Neural progenitor cell (in vitro differentiated cells): ENCODE data around the gene SLC6A11. TPM values are rescaled to one million over a fixed set of nuclear protein-coding genes. Genes with fewer than 3 reads are reported as not detected.

Experiments
- DNase-seq: peaks from one replicate; pipeline ENCODE4 v3.0.0-alpha.2; 2016; ENCODE audit warnings: low spot score
- H2AFZ ChIP-seq: fragments of 200-600 bp; sonication (generic); replicated peaks from 2 replicates; pipeline ENCODE4 v1.6.1; 2016; ENCODE audit warnings: antibody characterized with exemption
- H3F3A ChIP-seq: fragments of 200-600 bp; sonication (generic); 2 replicates; pipeline ENCODE4 v1.6.1; 2016; ENCODE audit warnings: antibody characterized with exemption, low read depth
- H3K27ac ChIP-seq: fragments of 200-600 bp; sonication (generic); 2 replicates; pipeline ENCODE4 v1.5.1; 2016; ENCODE audit warnings: mild to moderate bottlenecking
- H3K27me3 ChIP-seq: fragments of 200-600 bp; sonication (generic); 2 replicates; pipeline ENCODE4 v1.6.1; 2016; ENCODE audit warnings: mild to moderate bottlenecking, moderate library complexity
- H3K36me3 ChIP-seq: fragments of 200-600 bp; sonication (generic); 2 replicates; pipeline ENCODE4 v1.5.1; 2016
- H3K4me1 ChIP-seq: fragments of 200-600 bp; sonication (generic); 2 replicates; pipeline ENCODE4 v1.6.1; 2016; ENCODE audit warnings: mixed run types
- H3K4me2 ChIP-seq: fragments of 200-600 bp; sonication (generic); 2 replicates; pipeline ENCODE4 v1.6.1; 2016
- H3K4me3 ChIP-seq: fragments of 200-600 bp; sonication (generic); 2 replicates; pipeline ENCODE4 v1.5.1; 2016
- H3K79me2 ChIP-seq: fragments of 200-600 bp; sonication (generic); 2 replicates; pipeline ENCODE4 v1.6.1; 2016; ENCODE audit warnings: low read depth
- H3K9ac ChIP-seq: fragments of 200-600 bp; sonication (generic); 2 replicates; pipeline ENCODE4 v1.6.1; 2016
- H3K9me3 ChIP-seq: fragments of 200-600 bp; sonication (generic); 2 replicates; pipeline ENCODE4 v1.5.1; 2016; ENCODE audit warnings: low read depth
- H4K20me1 ChIP-seq: fragments of 200-600 bp; sonication (generic); 2 replicates; pipeline ENCODE4 v1.6.1; 2016; ENCODE audit warnings: low read depth
- H3K27ac Mint-ChIP-seq: 3 replicates; pipeline ENCODE4 v1.8.0; 2021; ENCODE audit warnings: mixed read lengths
- H3K27me3 Mint-ChIP-seq: 2 replicates; pipeline ENCODE4 v1.8.0; 2022; ENCODE audit warnings: low read depth, mild to moderate bottlenecking, inconsistent platforms, moderate library complexity, mixed read lengths; ENCODE audit not compliant: insufficient read depth
- H3K36me3 Mint-ChIP-seq: 3 replicates; pipeline ENCODE4 v1.8.0; 2021; ENCODE audit warnings: mixed read lengths
- H3K4me1 Mint-ChIP-seq: 3 replicates; pipeline ENCODE4 v1.8.0; 2021; ENCODE audit warnings: mixed read lengths
- H3K4me3 Mint-ChIP-seq: 3 replicates; pipeline ENCODE4 v1.8.0; 2021; ENCODE audit warnings: mild to moderate bottlenecking, moderate library complexity, mixed read lengths
- H3K9me3 Mint-ChIP-seq: 3 replicates; pipeline ENCODE4 v1.8.0; 2020; ENCODE audit warnings: mixed read lengths
- EZH2 ChIP-seq: fragments of 200-600 bp; sonication (generic); IDR thresholded peaks from 2 replicates; pipeline ENCODE4 v1.6.1; 2017; ENCODE audit warnings: antibody characterized with exemption, mild to moderate bottlenecking, moderate library complexity
- EZH2phosphoT487 ChIP-seq: fragments of 200-600 bp; sonication (generic); IDR thresholded peaks from 2 replicates; pipeline ENCODE4 v1.6.1; 2017; ENCODE audit warnings: antibody characterized with exemption
- total RNA-seq: library from RNA; depleted of rRNA; stranded (reverse); fragments of >200 nt; gene quantifications from 2 replicates; pipeline ENCODE4 v1.2.3, GENCODE V29; 2015; ENCODE audit warnings: low replicate concordance
- TF ChIP-seq, protein P1 (sequence below): fragments of 200-600 bp; sonication (generic); IDR thresholded peaks from 2 replicates; pipeline ENCODE4 v1.5.1; 2017; ENCODE audit warnings: antibody characterized with exemption, mild to moderate bottlenecking

The SLC6A11 gene
- total RNA-seq, 1 donor from 2014 or later = 0.86 TPM

- no peak for DNase-seq
- no peak overlapping the region for H2AFZ ChIP-seq
Observed at GRCh38 chr3:10928961-10929471, 113.0 kb downstream of the SLC6A11 start.

DNA sequence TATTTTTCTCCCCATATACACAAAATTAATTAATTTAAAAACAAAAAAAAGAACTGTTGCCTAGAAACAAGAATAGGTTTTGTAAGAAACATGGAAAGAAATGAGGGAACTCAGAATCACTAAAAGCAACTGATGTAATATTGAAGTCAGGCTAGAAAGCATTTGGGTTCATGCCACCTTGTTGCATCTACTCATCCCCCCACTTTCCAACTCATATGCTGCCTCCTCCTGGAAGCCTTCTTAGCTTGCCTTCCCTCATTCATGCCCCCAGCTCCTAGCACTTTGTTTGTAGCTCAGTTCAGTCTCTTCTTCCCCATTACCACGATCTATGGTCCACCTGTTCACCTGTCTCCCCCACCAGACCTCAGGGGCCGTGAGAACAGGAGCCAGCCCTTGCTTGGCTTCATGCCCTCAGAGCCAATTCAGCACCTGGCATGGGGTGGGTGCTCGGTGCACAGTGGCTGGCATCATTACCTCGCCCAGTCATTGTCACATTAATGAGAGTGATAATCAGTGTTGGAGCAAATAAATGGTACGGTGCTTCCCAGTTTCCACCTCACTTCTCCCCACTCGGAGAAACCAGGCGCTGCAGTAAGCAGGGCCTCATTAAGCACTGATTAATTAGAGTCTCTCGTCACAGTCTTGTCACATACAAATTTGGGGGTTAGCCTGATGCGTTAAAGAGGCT lies 114.1 kb downstream of the SLC6A11 start:
- Histone ChIP-seq H3K9me3 (no peaks in the 10 kb centered on the region), H3F3A (no peaks in the 10 kb centered on the region), H3K9ac (no peak overlapping the region), H3K4me2 (no peak overlapping the region), H3K36me3 (no peaks in the 10 kb centered on the region), H3K27me3 (no peaks in the 10 kb centered on the region), H4K20me1 (no peaks in the 10 kb centered on the region), H3K4me3 (no peak overlapping the region), H2AFZ (no peak overlapping the region), H3K79me2 (no peaks in the 10 kb centered on the region), H3K27ac (no peak overlapping the region), H3K4me1 (peaks cover 8% of the 10 kb centered on the region)
- no peak for TF ChIP-seq EZH2
- TF ChIP-seq, protein P1, sequence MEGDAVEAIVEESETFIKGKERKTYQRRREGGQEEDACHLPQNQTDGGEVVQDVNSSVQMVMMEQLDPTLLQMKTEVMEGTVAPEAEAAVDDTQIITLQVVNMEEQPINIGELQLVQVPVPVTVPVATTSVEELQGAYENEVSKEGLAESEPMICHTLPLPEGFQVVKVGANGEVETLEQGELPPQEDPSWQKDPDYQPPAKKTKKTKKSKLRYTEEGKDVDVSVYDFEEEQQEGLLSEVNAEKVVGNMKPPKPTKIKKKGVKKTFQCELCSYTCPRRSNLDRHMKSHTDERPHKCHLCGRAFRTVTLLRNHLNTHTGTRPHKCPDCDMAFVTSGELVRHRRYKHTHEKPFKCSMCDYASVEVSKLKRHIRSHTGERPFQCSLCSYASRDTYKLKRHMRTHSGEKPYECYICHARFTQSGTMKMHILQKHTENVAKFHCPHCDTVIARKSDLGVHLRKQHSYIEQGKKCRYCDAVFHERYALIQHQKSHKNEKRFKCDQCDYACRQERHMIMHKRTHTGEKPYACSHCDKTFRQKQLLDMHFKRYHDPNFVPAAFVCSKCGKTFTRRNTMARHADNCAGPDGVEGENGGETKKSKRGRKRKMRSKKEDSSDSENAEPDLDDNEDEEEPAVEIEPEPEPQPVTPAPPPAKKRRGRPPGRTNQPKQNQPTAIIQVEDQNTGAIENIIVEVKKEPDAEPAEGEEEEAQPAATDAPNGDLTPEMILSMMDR = no peak
- no peak for TF ChIP-seq EZH2phosphoT487
- Mint-ChIP-seq H3K27ac (no peak overlapping the region), H3K4me1 (peaks cover 14% of the 10 kb centered on the region), H3K36me3 (no peaks in the 10 kb centered on the region), H3K9me3 (no peaks in the 10 kb centered on the region), H3K4me3 (no peak overlapping the region), H3K27me3 (peaks cover 7% of the 10 kb centered on the region)
- DNase-seq = no peak

More at GRCh38 chr3:10928961-10929471, 113.0 kb downstream of the SLC6A11 start:
- Histone ChIP-seq H3K27ac (no peak overlapping the region), H3K79me2 (no peaks in the 10 kb centered on the region), H3K4me3 (no peak overlapping the region), H4K20me1 (no peaks in the 10 kb centered on the region), H3K36me3 (no peaks in the 10 kb centered on the region), H3K9ac (no peak overlapping the region), H3F3A (no peaks in the 10 kb centered on the region), H3K9me3 (no peaks in the 10 kb centered on the region), H3K27me3 (no peaks in the 10 kb centered on the region), H3K4me1 (peaks cover 8% of the 10 kb centered on the region), H3K4me2 (no peak overlapping the region)
- TF ChIP-seq, protein P1 = no peak
- TF ChIP-seq EZH2phosphoT487 (no peak), EZH2 (no peak)
- Mint-ChIP-seq H3K27ac (no peak overlapping the region), H3K9me3 (no peaks in the 10 kb centered on the region), H3K4me3 (no peak overlapping the region), H3K4me1 (peaks cover 14% of the 10 kb centered on the region), H3K27me3 (peaks cover 7% of the 10 kb centered on the region), H3K36me3 (no peaks in the 10 kb centered on the region)

GRCh38 chr3:10930666-10931040 lies 114.6 kb downstream of the SLC6A11 start:
- H3K79me2 ChIP-seq = no peaks in the 10 kb centered on the region

More at GRCh38 chr3:10930666-10931040, 114.6 kb downstream of the SLC6A11 start:
- DNase-seq = no peak
- H3K4me1 Mint-ChIP-seq = peaks cover 14% of the 10 kb centered on the region
- no peak overlapping the region for H3K27ac ChIP-seq
- no peak overlapping the region for H3K4me2 ChIP-seq
- H3K9me3 Mint-ChIP-seq = no peaks in the 10 kb centered on the region
- H3K36me3 ChIP-seq = no peaks in the 10 kb centered on the region
- no peak overlapping the region for H3K9ac ChIP-seq
- H3K4me3 Mint-ChIP-seq = no peak overlapping the region
- H3K4me3 ChIP-seq = no peak overlapping the region
- no peak overlapping the region for H2AFZ ChIP-seq
- H4K20me1 ChIP-seq = no peaks in the 10 kb centered on the region
- H3K27me3 ChIP-seq = no peaks in the 10 kb centered on the region
- H3K4me1 ChIP-seq = peaks cover 8% of the 10 kb centered on the region
- no peaks in the 10 kb centered on the region for H3K36me3 Mint-ChIP-seq
- no peak overlapping the region for H3K27ac Mint-ChIP-seq
- peaks cover 7% of the 10 kb centered on the region for H3K27me3 Mint-ChIP-seq
- TF ChIP-seq, protein P1 = no peak
- TF ChIP-seq EZH2phosphoT487 (no peak), EZH2 (no peak)
- H3F3A ChIP-seq = no peaks in the 10 kb centered on the region
- no peaks in the 10 kb centered on the region for H3K9me3 ChIP-seq
